ENCODE results near the gene ADD1. TPM values are rescaled to one million over a fixed set of nuclear protein-coding genes. Genes with fewer than 3 reads are reported as not detected.

ADD1 gene
- total RNA-seq, 4 donors from 2014 or later: 155 to 269 (median 177) TPM

GRCh38 chr4:2837904-2838496 is 5.6 kb upstream of the ADD1 start:
- TF ChIP-seq CTCF (IDR thresholded peaks at IDR 0.05): no peak
- ATAC-seq (ENCODE audit: low FRiP score): peak; percentile 26
- DNase-seq (ENCODE audit: low spot score): no peak

- DNase-seq (ENCODE audit: low spot score) (no peak), ATAC-seq (ENCODE audit: low FRiP score) (no peak)
- TF ChIP-seq CTCF (IDR thresholded peaks at IDR 0.05): no peak
Observed at GRCh38 chr4:2839060-2839459, 4.6 kb upstream of the ADD1 start.

- TF ChIP-seq CTCF (IDR thresholded peaks at IDR 0.05): no peak
- DNase-seq (ENCODE audit: low spot score): no peak
- no peak for ATAC-seq (ENCODE audit: low FRiP score)
Observed at GRCh38 chr4:2842687-2843262, 869 bp upstream of the ADD1 start.

- ATAC-seq (ENCODE audit: low FRiP score) (peak; percentile 44), DNase-seq (ENCODE audit: low spot score) (no peak)
- no peak for TF ChIP-seq CTCF (IDR thresholded peaks at IDR 0.05)
Observed at GRCh38 chr4:2843941-2844584, 419 bp downstream of the ADD1 start.

GRCh38 chr4:2846172-2846571 is 2.5 kb downstream of the ADD1 start:
- DNase-seq (ENCODE audit: low spot score) (no peak), ATAC-seq (ENCODE audit: low FRiP score) (no peak)
- TF ChIP-seq CTCF (IDR thresholded peaks at IDR 0.05): no peak

- no peak for TF ChIP-seq CTCF (IDR thresholded peaks at IDR 0.05)
- no peak for ATAC-seq (ENCODE audit: low FRiP score)
- DNase-seq (ENCODE audit: low spot score): no peak
Observed at GRCh38 chr4:2847302-2847871, 3.7 kb downstream of the ADD1 start.
